B cell (primary cell): ENCODE results near the gene ZSCAN12. TPM values are rescaled to one million over a fixed set of nuclear protein-coding genes. Genes with fewer than 3 reads are reported as not detected.
"Not testable (repeated sequence)": the region's sequence is repeated elsewhere in the genome, so short reads cannot be mapped to it uniquely, and the experiment has no call there.

Experiments used
- ATAC-seq: fragments of 200-7000 bp; cut with Tn5 transposase; one replicate; pipeline ENCODE4 v1.10.0; 2021; ENCODE audit warnings: low read depth, mild to moderate bottlenecking, moderate number of reproducible peaks, moderate library complexity
- CTCF ChIA-PET: fragments of 350-600 bp; sonication (Branson Sonifier 250); formaldehyde crosslinking; loops from one replicate; lab custom pipeline; 2021; ENCODE audit warnings: antibody characterized with exemption, inconsistent platforms; lab: Charles Lee
- POLR2A ChIA-PET: fragments of 350-600 bp; sonication (Branson Sonifier 250); formaldehyde crosslinking; loops from one replicate; lab custom pipeline; 2021; ENCODE audit warnings: antibody characterized with exemption; lab: Charles Lee
- DNase-seq: peaks from one replicate; pipeline ENCODE4 v3.0.0; 2013
- H2AFZ ChIP-seq: 2 replicates; pipeline ENCODE4 v1.6.1; 2012; ENCODE audit warnings: mild to moderate bottlenecking, low read depth, low read length; ENCODE audit not compliant: insufficient read depth, poor library complexity, severe bottlenecking
- H3K27ac ChIP-seq, 2 donors: 1 replicate in 1 of 2; 2 replicates in 1 of 2; pipeline ENCODE4 v1.5.1; 2012 to 2013; ENCODE audit warnings: low read length in 2 of 2, mild to moderate bottlenecking in 2 of 2, moderate library complexity in 1 of 2
- H3K27me3 ChIP-seq, 4 experiments: fragments of 200-600 bp in 1 of 4; sonication (generic) in 1 of 4; replicated peaks in 1 of 4; 1 replicate in 2 of 4; 2 replicates in 2 of 4; pipeline versions ENCODE4 v1.6.1 to v1.7.0; 2013 to 2016; ENCODE audit warnings: low read length in 3 of 4, mild to moderate bottlenecking in 2 of 4, mixed read lengths in 1 of 4, moderate library complexity in 1 of 4; ENCODE audit not compliant: insufficient read depth in 4 of 4, control insufficient read depth in 3 of 4; ENCODE audit errors: control extremely low read depth in 1 of 4
- H3K36me3 ChIP-seq, 2 experiments: replicated peaks in 1 of 2; 1 replicate in 1 of 2; 2 replicates in 1 of 2; pipeline versions ENCODE4 v1.6.1 to v1.7.1; 2013; ENCODE audit warnings: low read length in 1 of 2; ENCODE audit not compliant: insufficient read depth in 2 of 2, control insufficient read depth in 1 of 2; ENCODE audit errors: control extremely low read depth in 1 of 2, extremely low read depth in 1 of 2
- H3K4me1 ChIP-seq, 2 donors: fragments of 200-600 bp in 1 of 2; sonication (generic) in 1 of 2; 1 replicate in 1 of 2; 2 replicates in 1 of 2; pipeline versions ENCODE4 v1.5.1 to v1.6.1; 2013 to 2017; ENCODE audit warnings: low read length in 2 of 2; ENCODE audit not compliant: control insufficient read depth in 2 of 2, insufficient read depth in 2 of 2
- H3K4me2 ChIP-seq: replicated peaks from 2 replicates; pipeline ENCODE3; 2012; ENCODE audit warnings: mild to moderate bottlenecking, low read depth, low read length; ENCODE audit not compliant: poor library complexity, severe bottlenecking
- H3K4me3 ChIP-seq, 5 experiments: fragments of 200-600 bp in 1 of 5; sonication (generic) in 1 of 5; 1 replicate in 3 of 5; 2 replicates in 2 of 5; pipeline versions ENCODE4 v1.5.1 to v1.7.0; 2011 to 2016; ENCODE audit warnings: low read length in 4 of 5, mild to moderate bottlenecking in 4 of 5, low read depth in 2 of 5, control low read depth in 1 of 5, moderate library complexity in 1 of 5; ENCODE audit not compliant: insufficient read depth in 1 of 5; ENCODE audit errors: control extremely low read depth in 1 of 5, extremely low read depth in 1 of 5
- H3K79me2 ChIP-seq: fragments of 200-600 bp; sonication (generic); one replicate; pipeline ENCODE4 v1.6.0; 2016; ENCODE audit warnings: low read length; ENCODE audit not compliant: control insufficient read depth, insufficient read depth
- H3K9ac ChIP-seq: fragments of 200-600 bp; sonication (generic); 2 replicates; pipeline ENCODE4 v1.6.1; 2017; ENCODE audit warnings: mild to moderate bottlenecking, low read length, moderate library complexity
- H3K9me3 ChIP-seq, 3 donors: one replicate each; pipeline versions ENCODE4 v1.6.1 to v1.7.1; 2013; ENCODE audit warnings: low read length in 2 of 3; ENCODE audit not compliant: control insufficient read depth in 2 of 3, insufficient read depth in 1 of 3; ENCODE audit errors: control extremely low read depth in 1 of 3
- H4K20me1 ChIP-seq: 2 replicates; pipeline ENCODE4 v1.6.0; 2012; ENCODE audit warnings: mild to moderate bottlenecking, low read length; ENCODE audit not compliant: insufficient read depth, control insufficient read depth, poor library complexity, severe bottlenecking
- H3K27ac Mint-ChIP-seq: one replicate; pipeline ENCODE4 v1.8.0; 2021; ENCODE audit warnings: mixed read lengths
- H3K27me3 Mint-ChIP-seq: one replicate; pipeline ENCODE4 v1.8.0; 2021; ENCODE audit warnings: mixed read lengths
- H3K4me1 Mint-ChIP-seq: one replicate; pipeline ENCODE4 v1.8.0; 2021; ENCODE audit warnings: mixed read lengths
- H3K4me3 Mint-ChIP-seq: one replicate; pipeline ENCODE4 v1.8.0; 2021; ENCODE audit warnings: mixed read lengths
- H3K9me3 Mint-ChIP-seq: one replicate; pipeline ENCODE4 v1.8.0; 2022; ENCODE audit warnings: mixed read lengths; ENCODE audit not compliant: insufficient read depth
- EZH2 ChIP-seq: IDR thresholded peaks from 2 replicates; pipeline ENCODE4 v1.6.1; 2012; ENCODE audit warnings: borderline replicate concordance, low read depth, mild to moderate bottlenecking, moderate library complexity, low read length; ENCODE audit not compliant: insufficient read depth, poor library complexity, severe bottlenecking
- WGBS: methylation state at CpG from one replicate; pipeline ENCODE4 v1.1.5; 2013; ENCODE audit warnings: missing lambda C conversion rate; ENCODE audit not compliant: insufficient coverage; 5-methylcytosine and 5-hydroxymethylcytosine counted together
- intact Hi-C: fragments of 100-400 bp; cut with micrococcal nuclease; formaldehyde crosslinking; loops from one replicate; pipeline ENCODE4 v1.10.0; 2022
- polyA plus RNA-seq: library from polyadenylated mRNA; depleted of rRNA; stranded (reverse); fragments of >200 nt; gene quantifications from 2 replicates; pipeline ENCODE4 v1.2.3, GENCODE V29; 2012
- total RNA-seq, 2 donors: library from RNA; stranded (reverse); fragments of 120-200 nt in 1 of 2; gene quantifications; 1 replicate in 1 of 2; 2 replicates in 1 of 2; pipeline versions ENCODE4 v1.2.3 to v1.2.4, GENCODE V29; 2013 to 2022
- TF ChIP-seq, protein P1 (sequence below): fragments of 200-600 bp; IDR thresholded peaks from one replicate; pipeline ENCODE4 v1.8.0; 2022; ENCODE audit warnings: antibody characterized with exemption, mild to moderate bottlenecking

Gene ZSCAN12
- total and polyA plus RNA-seq, 2 donors (not counting 1 experiment from before 2014, with no cell fraction given), result 3.5 to 14.8 TPM

GRCh38 chr6:28407401-28407800 is 7.9 kb upstream of the ZSCAN12 start:
- no peak for TF ChIP-seq EZH2
- TF ChIP-seq, protein P1, sequence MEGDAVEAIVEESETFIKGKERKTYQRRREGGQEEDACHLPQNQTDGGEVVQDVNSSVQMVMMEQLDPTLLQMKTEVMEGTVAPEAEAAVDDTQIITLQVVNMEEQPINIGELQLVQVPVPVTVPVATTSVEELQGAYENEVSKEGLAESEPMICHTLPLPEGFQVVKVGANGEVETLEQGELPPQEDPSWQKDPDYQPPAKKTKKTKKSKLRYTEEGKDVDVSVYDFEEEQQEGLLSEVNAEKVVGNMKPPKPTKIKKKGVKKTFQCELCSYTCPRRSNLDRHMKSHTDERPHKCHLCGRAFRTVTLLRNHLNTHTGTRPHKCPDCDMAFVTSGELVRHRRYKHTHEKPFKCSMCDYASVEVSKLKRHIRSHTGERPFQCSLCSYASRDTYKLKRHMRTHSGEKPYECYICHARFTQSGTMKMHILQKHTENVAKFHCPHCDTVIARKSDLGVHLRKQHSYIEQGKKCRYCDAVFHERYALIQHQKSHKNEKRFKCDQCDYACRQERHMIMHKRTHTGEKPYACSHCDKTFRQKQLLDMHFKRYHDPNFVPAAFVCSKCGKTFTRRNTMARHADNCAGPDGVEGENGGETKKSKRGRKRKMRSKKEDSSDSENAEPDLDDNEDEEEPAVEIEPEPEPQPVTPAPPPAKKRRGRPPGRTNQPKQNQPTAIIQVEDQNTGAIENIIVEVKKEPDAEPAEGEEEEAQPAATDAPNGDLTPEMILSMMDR, result no peak
- H3K4me3 Mint-ChIP-seq, result no peak overlapping the region

DNA sequence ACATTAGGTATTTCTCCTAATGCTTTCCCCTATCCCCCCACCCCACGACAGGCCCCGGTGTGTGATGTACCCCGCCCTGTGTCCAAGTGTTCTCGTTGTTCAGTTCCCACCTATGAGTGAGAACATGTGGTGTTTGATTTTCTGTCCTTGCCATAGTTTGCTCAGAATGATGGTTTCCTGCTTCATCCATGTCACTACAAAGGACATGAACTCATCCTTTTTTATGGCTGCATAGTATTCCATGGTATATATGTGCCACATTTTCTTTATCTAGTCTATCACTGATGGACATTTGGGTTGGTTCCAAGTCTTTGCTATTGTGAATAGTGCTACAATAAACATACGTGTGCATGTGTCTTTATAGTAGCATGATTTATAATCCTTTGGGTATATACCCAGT is 4.4 kb upstream of the ZSCAN12 start:
- H3K27me3 Mint-ChIP-seq, result peaks cover 68% of the 10 kb centered on the region
- POLR2A ChIA-PET, CTCF ChIA-PET, H3K27ac Mint-ChIP-seq, H3K79me2 ChIP-seq, H3K4me1 Mint-ChIP-seq, H3K9me3 Mint-ChIP-seq, H3K4me3 Mint-ChIP-seq, H2AFZ ChIP-seq, ATAC-seq, DNase-seq, H3K27ac ChIP-seq, intact Hi-C loops, H3K9me3 ChIP-seq, H3K4me2 ChIP-seq, H3K9ac ChIP-seq, H3K4me3 ChIP-seq, H3K36me3 ChIP-seq, H4K20me1 ChIP-seq: not testable (repeated sequence)
- no CpG with 5 or more reads among the region's 5 CpGs for WGBS
- H3K27me3 ChIP-seq, result peaks cover 0 to 34% (median 16%) of the 10 kb centered on the region in 4 experiments
- H3K4me1 ChIP-seq, result peaks cover 4 to 10% of the 10 kb centered on the region in 2 donors

More at GRCh38 chr6:28407401-28407800, 7.9 kb upstream of the ZSCAN12 start:
- H3K4me1 Mint-ChIP-seq, result no peaks in the 10 kb centered on the region
- no peak overlapping the region for H3K27ac Mint-ChIP-seq
- no peak for ATAC-seq
- no peak for DNase-seq
- H3K9me3 ChIP-seq, result no peaks in the 10 kb centered on the region
- H3K27ac ChIP-seq, result no peak overlapping the region
- WGBS, result 63% methylated on average over 2 of the region's 2 CpGs
- H3K4me1 ChIP-seq, result no peaks in the 10 kb centered on the region
- H3K9ac ChIP-seq, result no peak overlapping the region
- peaks cover 0 to 23% (median 14%) of the 10 kb centered on the region in 4 experiments for H3K27me3 ChIP-seq
- peaks cover 72% of the 10 kb centered on the region for H3K27me3 Mint-ChIP-seq
- H4K20me1 ChIP-seq, result no peaks in the 10 kb centered on the region
- H3K79me2 ChIP-seq, result no peaks in the 10 kb centered on the region
- peaks cover 2% of the 10 kb centered on the region for H3K9me3 Mint-ChIP-seq
- intact Hi-C loops, result no loop called here
- POLR2A ChIA-PET, result no interaction called here
- H3K36me3 ChIP-seq, result no peaks in the 10 kb centered on the region
- no peak overlapping the region for H3K4me3 ChIP-seq
- CTCF ChIA-PET, result no interaction called here
- H2AFZ ChIP-seq, result no peak overlapping the region
- H3K4me2 ChIP-seq, result no peak overlapping the region
